DOHH2 (cell line): ENCODE data around the gene ABCB11.

ENCODE experiments used
- H3F3A ChIP-seq: fragments of 200-600 bp; sonication (generic), shearing (Covaris generic); 2 replicates; pipeline ENCODE4 v1.6.0; 2016; ENCODE audit warnings: antibody characterized with exemption, mild to moderate bottlenecking; ENCODE audit not compliant: control insufficient read depth, insufficient read depth
- H3K27ac ChIP-seq: fragments of 200-600 bp; sonication (generic); 2 replicates; pipeline ENCODE4 v1.5.1; 2014; ENCODE audit warnings: low read depth, mild to moderate bottlenecking, low read length, moderate library complexity
- H3K27me3 ChIP-seq: fragments of 200-600 bp; sonication (generic); 2 replicates; pipeline ENCODE4 v1.6.1; 2014; ENCODE audit warnings: mild to moderate bottlenecking, low read length, mixed read lengths; ENCODE audit not compliant: control insufficient read depth
- H3K36me3 ChIP-seq: fragments of 200-600 bp; sonication (generic); 2 replicates; pipeline ENCODE4 v1.6.1; 2014; ENCODE audit warnings: mild to moderate bottlenecking, low read length, moderate library complexity, mixed read lengths; ENCODE audit not compliant: control insufficient read depth
- H3K4me1 ChIP-seq: fragments of 200-600 bp; sonication (generic); 2 replicates; pipeline ENCODE4 v1.6.1; 2014; ENCODE audit warnings: mild to moderate bottlenecking, low read length, mixed read lengths; ENCODE audit not compliant: control insufficient read depth
- H3K4me2 ChIP-seq: fragments of 200-600 bp; sonication (generic); 2 replicates; pipeline ENCODE4 v1.6.0; 2014; ENCODE audit warnings: mild to moderate bottlenecking, low read length, moderate library complexity
- H3K4me3 ChIP-seq: fragments of 200-600 bp; sonication (generic); 2 replicates; pipeline ENCODE4 v1.5.1; 2014; ENCODE audit warnings: mild to moderate bottlenecking, low read length, mixed read lengths
- H3K79me2 ChIP-seq: fragments of 200-600 bp; sonication (generic); 2 replicates; pipeline ENCODE4 v1.6.1; 2014; ENCODE audit warnings: mild to moderate bottlenecking, low read length, mixed read lengths; ENCODE audit not compliant: control insufficient read depth
- H3K9me2 ChIP-seq: fragments of 200-600 bp; sonication (generic); replicated peaks from 2 replicates; pipeline ENCODE4 v1.6.1; 2014; ENCODE audit warnings: mild to moderate bottlenecking, low read length, mixed read lengths; ENCODE audit not compliant: control insufficient read depth
- H3K9me3 ChIP-seq: fragments of 200-600 bp; sonication (generic); 2 replicates; pipeline ENCODE4 v1.6.1; 2014; ENCODE audit warnings: antibody characterized with exemption, low read length, mixed read lengths; ENCODE audit not compliant: control insufficient read depth, insufficient read depth
- H4K20me1 ChIP-seq: fragments of 200-600 bp; sonication (generic); 2 replicates; pipeline ENCODE4 v1.6.0; 2014; ENCODE audit warnings: low read depth, mild to moderate bottlenecking, antibody characterized with exemption, low read length, moderate library complexity; ENCODE audit not compliant: control insufficient read depth, insufficient read depth
- CTCF ChIP-seq: fragments of 200-600 bp; sonication (generic); IDR thresholded peaks from one replicate; pipeline ENCODE4 v1.5.1; 2014; ENCODE audit warnings: antibody characterized with exemption, mild to moderate bottlenecking, low read depth, low read length; ENCODE audit not compliant: poor library complexity, severe bottlenecking
- EZH2phosphoT487 ChIP-seq: fragments of 200-600 bp; sonication (generic); IDR thresholded peaks from 2 replicates; pipeline ENCODE4 v1.6.1; 2017; ENCODE audit warnings: borderline replicate concordance, mild to moderate bottlenecking, antibody characterized with exemption, low read length, moderate library complexity, mixed read lengths

The ABCB11 gene

GRCh38 chr2:168954256-168954655, 76.9 kb downstream of the ABCB11 start:
- no peaks in the 10 kb centered on the region for H3K9me2 ChIP-seq
- H3K27ac ChIP-seq: no peak overlapping the region
- H3F3A ChIP-seq: no peaks in the 10 kb centered on the region
- H4K20me1 ChIP-seq: no peaks in the 10 kb centered on the region; the same call in 1 of the 2 replicates
- TF ChIP-seq CTCF (no peak), EZH2phosphoT487 (no peak)
- H3K4me3 ChIP-seq: no peak overlapping the region
- H3K4me2 ChIP-seq: no peak overlapping the region
- H3K27me3 ChIP-seq: no peaks in the 10 kb centered on the region
- H3K36me3 ChIP-seq: no peaks in the 10 kb centered on the region
- H3K4me1 ChIP-seq: no peaks in the 10 kb centered on the region
- no peaks in the 10 kb centered on the region for H3K9me3 ChIP-seq
- H3K79me2 ChIP-seq: no peaks in the 10 kb centered on the region

DNA sequence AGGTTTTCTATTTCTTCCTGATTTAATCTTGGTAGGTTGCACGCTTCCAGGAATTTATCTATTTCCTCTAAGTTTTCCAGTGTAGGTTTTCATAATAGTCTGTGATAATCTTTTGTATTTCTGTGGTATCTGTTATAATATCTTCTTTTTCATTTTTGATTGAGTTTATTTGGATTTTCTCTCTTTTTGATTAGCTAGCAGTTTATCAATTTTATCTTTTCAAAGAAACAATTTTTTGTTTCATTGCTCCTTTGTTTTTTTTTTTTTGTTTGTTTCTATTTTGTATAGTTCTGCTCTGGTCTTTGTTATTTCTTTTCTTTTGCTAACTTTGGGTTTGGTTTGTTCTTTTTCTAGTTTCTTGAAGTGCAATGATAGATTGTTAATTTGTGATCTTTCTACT, 78.7 kb downstream of the ABCB11 start:
- TF ChIP-seq CTCF (no peak), EZH2phosphoT487 (no peak)
- no peak overlapping the region for H3K4me3 ChIP-seq
- peaks cover 4% of the 10 kb centered on the region; the same call in 1 of the 2 replicates for H3K27me3 ChIP-seq
- H3K9me3 ChIP-seq: no peaks in the 10 kb centered on the region
- H3K4me2 ChIP-seq: no peak overlapping the region
- H3K4me1 ChIP-seq: no peaks in the 10 kb centered on the region
- no peaks in the 10 kb centered on the region for H4K20me1 ChIP-seq
- no peaks in the 10 kb centered on the region for H3K79me2 ChIP-seq
- H3F3A ChIP-seq: no peaks in the 10 kb centered on the region
- no peaks in the 10 kb centered on the region for H3K36me3 ChIP-seq
- no peaks in the 10 kb centered on the region for H3K9me2 ChIP-seq
- H3K27ac ChIP-seq: no peak overlapping the region

DNA sequence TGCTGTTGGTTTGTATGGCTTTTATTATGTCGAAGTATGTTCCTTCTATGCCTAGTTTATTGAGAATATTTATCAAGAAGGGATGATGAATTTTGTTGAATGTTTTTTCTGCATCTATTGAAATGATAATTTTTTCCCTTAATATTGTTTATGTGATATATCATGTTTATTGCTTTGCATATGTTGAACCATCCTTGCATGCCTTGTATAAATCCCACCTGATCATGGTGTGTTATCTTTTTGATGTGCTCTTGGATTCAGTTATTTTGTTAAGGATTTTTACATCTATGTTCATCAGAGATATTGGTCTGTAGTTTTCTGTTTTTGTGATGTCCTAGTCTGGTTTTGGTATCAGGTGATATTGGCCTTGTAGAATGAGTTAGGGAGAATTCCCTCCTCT, 79.3 kb downstream of the ABCB11 start:
- TF ChIP-seq CTCF (no peak), EZH2phosphoT487 (no peak)

More for the DNA sequence above, 79.3 kb downstream of the ABCB11 start:
- H3K36me3 ChIP-seq: no peaks in the 10 kb centered on the region
- no peaks in the 10 kb centered on the region for H3K9me2 ChIP-seq
- no peaks in the 10 kb centered on the region for H3K9me3 ChIP-seq
- no peaks in the 10 kb centered on the region for H3K79me2 ChIP-seq
- H4K20me1 ChIP-seq: no peaks in the 10 kb centered on the region
- no peaks in the 10 kb centered on the region for H3K4me1 ChIP-seq
- H3K4me3 ChIP-seq: no peak overlapping the region
- H3K27me3 ChIP-seq: peaks cover 4% of the 10 kb centered on the region; the same call in 1 of the 2 replicates
- H3K4me2 ChIP-seq: no peak overlapping the region
- H3K27ac ChIP-seq: no peak overlapping the region
- H3F3A ChIP-seq: no peaks in the 10 kb centered on the region
